BE2C (cell line): ENCODE results near the gene PLCB2. TPM values are rescaled to one million over a fixed set of nuclear protein-coding genes. Genes with fewer than 3 reads are reported as not detected.

Source experiments
- DNase-seq: peaks from one replicate; pipeline ENCODE4 v3.0.0-alpha.2; 2020
- H3K27me3 ChIP-seq: fragments of 250-450 bp; sonication (Bioruptor Pico); 2 replicates; pipeline ENCODE4 v1.5.1; 2020; ENCODE audit warnings: mild to moderate bottlenecking
- H3K36me3 ChIP-seq: fragments of 250-450 bp; sonication (Bioruptor Pico); 2 replicates; pipeline ENCODE4 v1.5.1; 2020; ENCODE audit warnings: mild to moderate bottlenecking
- H3K4me1 ChIP-seq: fragments of 250-450 bp; sonication (Bioruptor Pico); 2 replicates; pipeline ENCODE4 v1.5.1; 2020
- H3K4me3 ChIP-seq: 2 replicates; pipeline ENCODE4 v1.5.1; 2011; ENCODE audit warnings: low read depth, low read length
- H3K9me3 ChIP-seq: fragments of 250-450 bp; sonication (Bioruptor Pico); 2 replicates; pipeline ENCODE4 v1.5.1; 2020
- polyA plus RNA-seq: library from polyadenylated mRNA; unstranded; fragments of >200 nt; gene quantifications from one replicate; pipeline ENCODE4 v1.2.1, GENCODE V29; 2012; ENCODE audit warnings: low read depth, missing spikeins; ENCODE audit not compliant: insufficient read length, insufficient read depth
- TF ChIP-seq, protein P1 (sequence below): IDR thresholded peaks from 2 replicates; pipeline ENCODE4 v1.5.1; 2012; ENCODE audit warnings: mild to moderate bottlenecking, low read depth, low read length

Gene PLCB2, protein sequence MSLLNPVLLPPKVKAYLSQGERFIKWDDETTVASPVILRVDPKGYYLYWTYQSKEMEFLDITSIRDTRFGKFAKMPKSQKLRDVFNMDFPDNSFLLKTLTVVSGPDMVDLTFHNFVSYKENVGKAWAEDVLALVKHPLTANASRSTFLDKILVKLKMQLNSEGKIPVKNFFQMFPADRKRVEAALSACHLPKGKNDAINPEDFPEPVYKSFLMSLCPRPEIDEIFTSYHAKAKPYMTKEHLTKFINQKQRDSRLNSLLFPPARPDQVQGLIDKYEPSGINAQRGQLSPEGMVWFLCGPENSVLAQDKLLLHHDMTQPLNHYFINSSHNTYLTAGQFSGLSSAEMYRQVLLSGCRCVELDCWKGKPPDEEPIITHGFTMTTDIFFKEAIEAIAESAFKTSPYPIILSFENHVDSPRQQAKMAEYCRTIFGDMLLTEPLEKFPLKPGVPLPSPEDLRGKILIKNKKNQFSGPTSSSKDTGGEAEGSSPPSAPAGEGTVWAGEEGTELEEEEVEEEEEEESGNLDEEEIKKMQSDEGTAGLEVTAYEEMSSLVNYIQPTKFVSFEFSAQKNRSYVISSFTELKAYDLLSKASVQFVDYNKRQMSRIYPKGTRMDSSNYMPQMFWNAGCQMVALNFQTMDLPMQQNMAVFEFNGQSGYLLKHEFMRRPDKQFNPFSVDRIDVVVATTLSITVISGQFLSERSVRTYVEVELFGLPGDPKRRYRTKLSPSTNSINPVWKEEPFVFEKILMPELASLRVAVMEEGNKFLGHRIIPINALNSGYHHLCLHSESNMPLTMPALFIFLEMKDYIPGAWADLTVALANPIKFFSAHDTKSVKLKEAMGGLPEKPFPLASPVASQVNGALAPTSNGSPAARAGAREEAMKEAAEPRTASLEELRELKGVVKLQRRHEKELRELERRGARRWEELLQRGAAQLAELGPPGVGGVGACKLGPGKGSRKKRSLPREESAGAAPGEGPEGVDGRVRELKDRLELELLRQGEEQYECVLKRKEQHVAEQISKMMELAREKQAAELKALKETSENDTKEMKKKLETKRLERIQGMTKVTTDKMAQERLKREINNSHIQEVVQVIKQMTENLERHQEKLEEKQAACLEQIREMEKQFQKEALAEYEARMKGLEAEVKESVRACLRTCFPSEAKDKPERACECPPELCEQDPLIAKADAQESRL
- 30.8 TPM for polyA plus RNA-seq

DNA sequence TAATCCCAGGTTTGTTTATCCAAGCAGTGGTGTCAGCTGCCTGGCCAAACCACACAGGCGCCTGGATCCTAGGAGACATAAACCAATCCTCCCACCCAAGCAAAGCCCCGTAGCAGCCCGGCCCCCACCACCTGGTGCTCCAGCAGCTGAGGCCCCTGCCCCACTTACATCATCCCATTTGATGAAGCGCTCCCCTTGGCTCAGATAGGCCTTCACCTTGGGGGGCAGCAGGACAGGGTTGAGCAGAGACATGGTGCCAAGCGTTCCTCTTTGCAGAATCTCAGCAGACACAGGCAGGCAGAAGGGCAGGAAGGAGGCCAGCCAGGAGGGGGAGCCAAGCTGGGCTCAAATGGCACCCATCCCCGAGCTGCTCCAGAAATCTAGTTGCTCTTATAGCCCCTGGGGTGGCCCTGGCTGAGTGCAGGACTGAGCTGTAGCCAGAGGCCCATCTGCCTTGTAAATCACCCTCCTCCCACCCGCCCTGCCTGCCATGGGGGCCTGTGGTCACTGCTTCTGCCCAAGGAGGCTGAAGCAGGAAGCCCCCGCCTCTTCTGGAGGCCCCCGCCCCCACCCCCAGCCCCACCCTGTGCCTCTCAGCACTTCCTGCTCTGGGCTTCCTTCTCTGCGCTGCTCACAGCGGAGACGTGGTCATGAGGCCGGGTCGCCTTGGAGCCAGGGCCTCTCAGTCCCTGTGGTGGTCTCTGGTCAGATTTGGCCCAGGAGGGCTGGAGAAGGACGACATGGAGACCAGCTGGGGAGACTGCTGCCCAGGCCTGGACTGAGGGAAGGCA, at the start of gene PLCB2:
PLCB2 (minus strand) TSS at position 515 of the 791 bp plus-strand sequence; CDS start at position 252, 263 bp downstream.
- TF ChIP-seq, protein P1, sequence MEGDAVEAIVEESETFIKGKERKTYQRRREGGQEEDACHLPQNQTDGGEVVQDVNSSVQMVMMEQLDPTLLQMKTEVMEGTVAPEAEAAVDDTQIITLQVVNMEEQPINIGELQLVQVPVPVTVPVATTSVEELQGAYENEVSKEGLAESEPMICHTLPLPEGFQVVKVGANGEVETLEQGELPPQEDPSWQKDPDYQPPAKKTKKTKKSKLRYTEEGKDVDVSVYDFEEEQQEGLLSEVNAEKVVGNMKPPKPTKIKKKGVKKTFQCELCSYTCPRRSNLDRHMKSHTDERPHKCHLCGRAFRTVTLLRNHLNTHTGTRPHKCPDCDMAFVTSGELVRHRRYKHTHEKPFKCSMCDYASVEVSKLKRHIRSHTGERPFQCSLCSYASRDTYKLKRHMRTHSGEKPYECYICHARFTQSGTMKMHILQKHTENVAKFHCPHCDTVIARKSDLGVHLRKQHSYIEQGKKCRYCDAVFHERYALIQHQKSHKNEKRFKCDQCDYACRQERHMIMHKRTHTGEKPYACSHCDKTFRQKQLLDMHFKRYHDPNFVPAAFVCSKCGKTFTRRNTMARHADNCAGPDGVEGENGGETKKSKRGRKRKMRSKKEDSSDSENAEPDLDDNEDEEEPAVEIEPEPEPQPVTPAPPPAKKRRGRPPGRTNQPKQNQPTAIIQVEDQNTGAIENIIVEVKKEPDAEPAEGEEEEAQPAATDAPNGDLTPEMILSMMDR: peak; percentile 37
- Histone ChIP-seq H3K4me3 (no peak within 1 kb of the TSS), H3K27me3 (no peaks in the 10 kb centered on the region), H3K9me3 (no peaks in the 10 kb centered on the region), H3K36me3 (no peaks in the 10 kb centered on the region), H3K4me1 (no peaks in the 10 kb centered on the region)
- peak; percentile 45 for DNase-seq

DNA sequence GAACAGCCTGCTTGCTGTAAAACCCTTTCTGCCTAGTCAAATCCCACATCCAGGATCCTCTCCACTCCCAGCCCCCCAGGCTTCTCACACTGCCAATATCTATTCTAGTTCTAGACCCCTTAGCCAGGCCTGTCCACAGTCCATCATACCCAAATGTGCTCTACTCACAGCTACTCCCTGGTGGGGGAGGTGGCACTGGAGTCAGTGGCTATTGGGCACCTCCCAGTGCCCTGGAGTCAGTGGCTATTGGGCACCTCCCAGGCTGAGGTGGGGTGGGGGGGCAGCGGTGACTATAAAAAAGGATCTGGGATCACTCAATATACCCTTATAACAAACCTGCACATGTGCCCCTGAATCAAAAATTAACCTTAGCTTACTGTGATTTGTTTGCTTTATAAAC, 49.5 kb upstream of the PLCB2 start:
- Histone ChIP-seq H3K36me3 (no peaks in the 10 kb centered on the region), H3K4me1 (peaks cover 14% of the 10 kb centered on the region), H3K27me3 (no peaks in the 10 kb centered on the region), H3K4me3 (peak overlapping the region; percentile 70), H3K9me3 (no peaks in the 10 kb centered on the region)
- TF ChIP-seq, protein P1: no peak
- no peak for DNase-seq

DNA sequence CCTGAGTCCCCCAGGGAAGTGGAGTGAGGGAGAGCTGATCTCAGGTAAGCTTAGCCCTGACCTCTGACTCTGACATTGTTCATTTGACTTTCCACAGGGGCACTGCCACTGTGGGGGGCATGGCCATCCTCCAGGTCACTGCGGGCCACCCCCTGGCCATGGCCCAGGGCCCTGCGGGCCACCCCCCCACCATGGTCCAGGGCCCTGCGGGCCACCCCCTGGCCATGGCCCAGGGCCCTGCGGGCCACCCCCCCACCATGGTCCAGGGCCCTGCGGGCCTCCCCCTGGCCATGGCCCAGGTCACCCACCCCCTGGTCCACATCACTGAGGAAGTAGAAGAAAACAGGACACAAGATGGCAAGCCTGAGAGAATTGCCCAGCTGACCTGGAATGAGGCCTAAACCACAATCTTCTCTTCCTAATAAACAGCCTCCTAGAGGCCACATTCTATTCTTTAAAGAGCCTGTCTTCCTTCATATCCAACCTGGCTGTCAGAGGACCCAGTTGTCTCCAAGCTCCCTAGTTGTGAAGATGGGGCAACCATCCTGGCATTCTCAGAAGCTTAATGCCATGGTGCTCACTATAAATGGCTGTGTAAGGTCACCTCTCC, 48.3 kb upstream of the PLCB2 start:
- TF ChIP-seq, protein P1: no peak
- Histone ChIP-seq H3K9me3 (no peaks in the 10 kb centered on the region), H3K4me1 (peaks cover 14% of the 10 kb centered on the region), H3K27me3 (no peaks in the 10 kb centered on the region), H3K36me3 (no peaks in the 10 kb centered on the region), H3K4me3 (no peak overlapping the region)
- DNase-seq: no peak

DNA sequence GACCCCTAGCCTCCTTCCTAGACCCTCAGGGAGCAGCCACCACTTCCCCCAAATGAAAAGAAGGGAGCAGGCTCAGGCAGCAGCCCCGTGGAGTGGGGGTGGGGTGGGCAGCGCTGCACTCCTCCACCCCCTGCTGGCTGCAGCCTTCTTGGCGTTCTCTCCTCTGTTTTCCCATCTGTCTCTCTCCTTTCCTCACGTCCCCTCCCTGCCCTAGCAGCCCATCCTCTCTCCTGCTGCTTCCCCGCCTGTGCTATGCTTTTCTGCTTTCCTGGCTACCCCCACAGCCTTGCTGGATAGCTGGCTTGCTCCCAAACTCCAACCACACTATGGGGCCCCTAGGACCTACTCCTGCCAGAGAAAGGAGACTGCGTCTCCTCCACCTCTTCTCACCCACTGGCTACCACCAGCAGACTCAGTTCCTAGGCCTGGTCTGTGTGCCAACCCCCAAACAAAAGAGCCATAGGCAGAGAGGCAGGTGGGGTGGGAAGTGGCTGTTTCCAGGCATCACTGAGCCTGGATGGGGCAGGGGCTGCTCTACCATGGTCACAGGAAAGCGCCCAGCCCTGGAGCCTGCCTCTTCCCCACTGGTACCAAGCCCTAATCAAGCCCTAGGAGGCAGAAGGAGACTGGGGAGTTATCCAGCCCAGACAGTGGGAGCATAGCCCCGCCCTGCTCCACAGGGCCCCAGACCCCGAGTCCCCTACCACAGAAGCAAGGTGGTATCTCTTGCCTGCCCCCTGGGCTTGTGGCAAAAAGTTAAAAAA, 46.9 kb upstream of the PLCB2 start:
- no peaks in the 10 kb centered on the region for H3K36me3 ChIP-seq
- no peaks in the 10 kb centered on the region for H3K27me3 ChIP-seq
- no peak overlapping the region for H3K4me3 ChIP-seq
- peak; percentile 79 for DNase-seq
- no peaks in the 10 kb centered on the region for H3K9me3 ChIP-seq
- peaks cover 14% of the 10 kb centered on the region for H3K4me1 ChIP-seq
- TF ChIP-seq, protein P1: peak; percentile 71

DNA sequence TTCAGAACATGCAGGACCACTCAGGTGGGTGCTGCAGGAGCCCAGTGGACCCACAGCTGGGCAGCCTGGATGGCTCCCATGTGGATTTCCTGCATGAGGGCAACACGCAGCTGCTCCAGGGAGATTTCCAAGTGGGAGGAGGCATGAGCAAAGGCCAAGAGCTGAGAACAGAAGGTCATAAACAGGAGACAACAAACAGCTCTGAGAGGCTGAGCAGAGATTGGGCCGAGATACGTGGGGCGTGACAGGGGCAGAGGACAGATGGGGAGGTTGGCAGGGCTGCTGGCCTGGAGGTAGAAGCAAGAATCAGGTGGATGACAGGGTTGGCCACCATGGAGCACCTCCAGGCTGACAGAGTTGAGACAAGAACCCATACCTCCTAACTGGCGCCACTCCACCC, 46.0 kb upstream of the PLCB2 start:
- Histone ChIP-seq H3K27me3 (no peaks in the 10 kb centered on the region), H3K9me3 (no peaks in the 10 kb centered on the region), H3K4me1 (peaks cover 14% of the 10 kb centered on the region), H3K4me3 (no peak overlapping the region), H3K36me3 (no peaks in the 10 kb centered on the region)
- no peak for DNase-seq
- TF ChIP-seq, protein P1: no peak
